Left cardiac atrium (tissue), 4 donors: Measurements from ENCODE around the gene RGR. TPM values are rescaled to one million over a fixed set of nuclear protein-coding genes. Genes with fewer than 3 reads are reported as not detected.

ENCODE experiments used
- ATAC-seq, 2 donors: fragments of 200-7000 bp; cut with Tn5 transposase; one replicate each; pipeline ENCODE4 v1.9.1; 2020; ENCODE audit warnings: mild to moderate bottlenecking in 2 of 2, moderate library complexity in 2 of 2
- DNase-seq: peaks from one replicate; pipeline ENCODE4 v3.0.0-alpha.2; 2020
- intact Hi-C, 2 donors: fragments of 100-400 bp; cut with DNase I; formaldehyde crosslinking; loops; one replicate each; pipeline versions ENCODE4 v1.14.1 to v1.15.1; 2022 to 2023
- total RNA-seq, 2 donors: library from RNA; stranded (reverse); fragmentation: NEBNext Ultra II Directional; extraction: Animal tissue kit (Norgen Biotek cat#: 25700); gene quantifications; one replicate each; pipeline ENCODE4 v1.2.1, GENCODE V29; 2021
- donor health status: DM: no; HTN: yes; CAD: no.
- donor health status: DM: no; HTN: yes; CAD: no; lungs with severe emphysema.
- donor health status: DM: yes; HTN: yes; CAD: no.
- donor health status: Dilated cardiomyopathy.

RGR gene
- total RNA-seq, 2 donors from 2014 or later = 0.82 TPM; not detected in 1

DNA sequence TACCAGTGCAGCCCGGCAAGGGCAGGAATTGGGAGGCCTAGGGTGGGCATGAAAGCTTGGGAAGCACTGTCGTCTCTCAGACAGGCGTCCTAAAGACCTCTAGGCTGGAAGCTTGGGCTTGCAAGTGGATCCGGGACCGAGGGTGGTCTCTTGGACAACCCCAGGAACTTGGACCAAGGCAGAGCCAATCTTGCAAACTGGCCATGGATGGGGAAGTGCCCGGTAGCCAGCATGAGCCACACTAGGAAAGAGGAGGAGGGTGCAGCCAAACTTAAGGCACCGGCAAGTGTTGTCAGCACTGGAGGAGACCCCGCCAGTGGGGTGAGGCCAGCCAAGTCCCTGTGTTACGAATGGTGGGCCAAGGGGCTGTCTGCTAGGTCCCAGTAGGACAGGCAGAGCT lies 28.0 kb upstream of the RGR start:
- intact Hi-C loops = no loop called here
- DNase-seq (no peak), ATAC-seq (no peak)

DNA sequence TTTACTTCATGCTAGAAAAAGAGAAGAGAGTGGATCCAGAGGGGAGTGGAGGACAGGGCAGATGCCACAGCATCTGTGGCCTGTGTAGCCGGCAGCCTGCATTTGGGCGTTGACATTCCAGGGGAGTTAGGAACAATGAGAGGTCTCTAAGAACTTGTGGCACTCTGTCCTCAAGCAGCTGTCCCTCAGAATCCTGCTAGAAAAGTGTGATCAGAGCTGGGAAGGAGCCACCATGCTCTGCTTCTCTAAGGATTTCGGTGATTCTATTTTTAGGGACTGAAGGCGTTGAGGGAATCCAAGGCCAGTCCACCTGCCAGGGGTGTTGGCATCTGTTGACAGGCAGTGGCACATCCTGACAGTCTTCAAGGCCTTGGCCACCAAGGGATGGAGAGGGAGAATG lies 27.1 kb upstream of the RGR start:
- ATAC-seq (no peak), DNase-seq (no peak)
- intact Hi-C loops = no loop called here

DNA sequence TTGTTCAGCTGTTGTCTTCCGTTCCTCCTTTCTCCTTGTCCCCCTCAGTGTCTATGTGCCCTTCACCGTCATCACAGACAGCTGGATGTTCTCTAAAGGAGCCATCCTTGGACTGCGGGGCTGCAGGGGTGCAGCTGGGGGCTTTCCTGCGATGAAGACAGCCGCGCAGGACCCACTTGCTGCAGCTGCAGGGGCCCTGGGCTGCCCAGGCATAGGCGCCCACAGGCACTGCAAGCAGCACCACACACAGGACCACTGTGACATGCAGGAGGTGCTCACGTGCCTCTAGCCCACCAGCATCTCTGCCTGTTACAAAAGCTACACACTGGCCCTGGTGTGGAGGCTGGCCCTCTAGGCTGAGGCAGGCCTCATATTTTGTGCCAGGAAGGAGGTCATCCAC lies 22.9 kb upstream of the RGR start:
- ATAC-seq (no peak), DNase-seq (no peak)
- intact Hi-C loops = no loop called here

DNA sequence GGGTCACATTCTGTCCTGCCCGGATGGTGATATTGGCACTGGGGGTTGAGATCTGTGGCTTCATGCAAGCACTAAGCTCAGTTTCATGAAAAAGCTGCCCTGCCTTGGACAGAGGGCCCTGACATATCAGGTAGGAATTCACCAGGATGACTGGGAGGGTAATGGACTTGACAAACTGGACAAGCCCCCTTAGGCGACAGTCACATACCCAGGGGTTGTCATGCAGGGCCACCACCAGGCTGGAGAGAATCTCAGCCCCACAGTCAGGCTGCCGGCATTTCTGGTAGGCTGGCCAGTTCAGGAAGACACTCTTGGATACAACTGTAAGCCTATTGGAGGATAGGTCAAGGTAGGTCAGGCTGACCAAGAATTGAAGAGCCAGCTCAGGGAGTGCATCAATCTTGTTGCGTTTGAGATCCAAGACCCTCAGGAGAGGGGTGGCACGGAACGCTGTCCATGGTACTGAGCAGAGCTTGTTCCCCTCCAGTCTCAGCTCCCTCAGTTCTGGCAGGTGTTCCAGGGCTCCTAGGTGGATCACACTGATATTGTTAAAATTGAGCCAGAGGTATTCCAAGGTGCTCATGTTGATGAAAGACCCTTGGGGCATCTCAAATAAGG lies 20.3 kb upstream of the RGR start:
- intact Hi-C loops = no loop called here
- DNase-seq = no peak

DNA sequence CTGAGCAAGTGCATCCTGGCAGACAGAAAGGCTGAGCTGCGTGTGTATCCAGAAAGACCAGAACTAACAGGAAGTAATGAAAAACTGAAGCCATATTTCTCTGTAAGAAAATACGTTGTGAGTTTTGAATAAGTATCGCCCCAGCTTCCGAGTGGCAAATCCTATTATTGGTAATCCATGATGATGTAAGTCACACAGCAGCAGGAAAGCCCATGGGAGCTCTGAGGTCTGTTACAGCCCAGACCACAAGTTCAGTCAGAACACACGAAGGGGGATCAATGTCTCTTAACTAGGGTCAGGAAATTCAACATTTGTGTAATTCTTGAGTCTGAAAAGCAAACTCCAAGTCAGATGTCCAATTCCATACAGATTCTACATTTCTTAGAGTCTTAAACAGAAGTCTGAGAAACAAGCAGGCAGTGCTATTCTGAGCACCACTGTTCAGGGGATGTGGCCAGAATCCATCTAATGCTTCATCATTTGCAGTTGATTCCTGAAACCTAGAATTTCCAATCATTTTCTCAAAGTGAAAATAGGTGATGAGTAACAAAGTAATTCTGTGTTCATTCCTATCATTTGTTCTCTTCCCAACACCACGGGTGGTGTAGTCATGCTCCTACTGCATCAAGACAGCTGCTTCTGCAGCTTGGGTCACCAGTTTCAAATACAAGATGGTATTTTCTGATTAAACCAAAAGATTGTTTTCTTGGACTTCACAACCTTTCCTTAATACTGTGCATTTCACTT lies 19.3 kb upstream of the RGR start, which contains the start of gene LRIT2:
LRIT2 (minus strand) TSS at position 118 of the 747 bp plus-strand sequence; CDS start at position 94, 24 bp downstream.
- intact Hi-C loops = no loop called here
- DNase-seq = no peak
- ATAC-seq = no peak

More for the DNA sequence above, 20.3 kb upstream of the RGR start:
- ATAC-seq = no peak

DNA sequence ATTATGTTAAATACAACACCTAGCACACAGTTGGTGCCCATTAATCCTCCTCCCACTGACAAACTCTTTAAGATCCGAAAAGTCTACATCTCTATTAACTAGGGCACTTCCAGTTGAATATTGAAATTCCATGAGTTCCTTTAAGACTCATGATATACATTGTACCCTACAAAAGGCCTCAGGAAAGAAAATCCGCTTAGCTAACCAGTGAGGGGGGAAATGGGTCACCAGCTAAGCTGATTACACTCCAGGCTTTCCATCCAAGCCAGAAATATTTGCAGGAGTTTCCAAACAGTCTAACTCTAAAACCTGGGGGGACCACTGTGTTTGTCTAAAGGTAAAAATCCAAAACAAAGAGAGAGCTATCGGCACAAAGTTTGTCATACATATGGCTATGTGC lies 18.2 kb upstream of the RGR start:
- ATAC-seq (no peak), DNase-seq (no peak)
- intact Hi-C loops = no loop called here

DNA sequence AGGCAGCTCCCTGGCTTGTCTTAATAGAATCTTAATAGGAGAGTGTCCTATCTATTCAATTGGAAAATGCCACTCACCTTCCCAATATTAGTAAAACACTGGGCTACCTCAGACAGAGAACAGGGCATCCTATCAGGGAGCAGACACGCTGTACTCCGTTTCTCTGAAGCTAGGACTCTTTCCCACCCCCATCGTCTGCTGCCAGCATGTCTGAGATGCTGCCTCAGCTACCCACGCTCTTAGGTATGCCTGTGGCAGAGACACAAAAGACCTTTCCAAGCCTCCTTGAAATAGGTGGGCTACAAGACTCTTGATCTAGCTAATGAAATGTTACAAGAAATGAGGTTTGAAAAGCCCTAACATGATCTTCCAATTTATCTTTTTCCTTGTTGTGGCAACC lies 17.0 kb upstream of the RGR start:
- DNase-seq (no peak), ATAC-seq (no peak)
- intact Hi-C loops = no loop called here

DNA sequence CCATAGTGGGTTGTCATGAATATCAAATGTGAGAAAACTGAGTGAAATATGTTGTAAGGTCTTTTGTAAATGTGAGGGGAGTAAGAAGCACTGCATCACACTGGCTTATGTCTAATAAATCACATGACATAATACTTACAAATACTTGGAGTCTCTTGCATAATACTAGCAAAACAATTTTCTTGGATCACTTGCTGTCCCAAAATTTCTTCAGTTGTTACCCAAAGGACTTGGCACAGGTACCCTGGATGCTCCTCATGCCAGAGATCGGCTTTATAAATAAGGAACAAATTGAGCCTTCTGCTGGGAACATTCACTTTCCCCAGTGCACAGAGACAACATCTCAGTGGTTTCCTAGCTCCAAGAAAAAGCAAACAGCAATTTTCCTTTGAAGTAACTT lies 14.5 kb upstream of the RGR start:
- DNase-seq (no peak), ATAC-seq (peak in 1 of 2 donors; percentile 61)
- intact Hi-C loops = no loop called here

DNA sequence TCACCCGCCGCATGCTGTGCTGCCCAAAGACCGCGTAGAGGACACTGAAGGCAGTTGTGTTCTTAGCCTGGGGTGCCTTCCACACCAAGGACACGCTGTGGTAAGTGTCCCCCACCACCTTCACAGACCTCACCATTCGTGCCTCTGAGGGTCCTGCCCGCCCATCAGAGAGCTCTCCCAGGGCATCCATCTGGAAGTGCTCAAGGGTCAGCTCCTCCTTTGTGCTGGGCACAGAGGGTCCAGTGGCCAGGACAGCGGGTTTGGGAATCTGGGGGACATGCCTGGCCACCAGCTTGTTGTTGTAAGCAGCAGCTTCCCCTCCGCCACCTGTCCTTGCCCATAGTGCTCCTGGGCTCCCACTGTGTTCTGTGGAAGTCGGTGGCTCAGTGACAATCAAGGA lies 12.5 kb upstream of the RGR start:
- intact Hi-C loops = no loop called here
- DNase-seq = no peak
- ATAC-seq = no peak

DNA sequence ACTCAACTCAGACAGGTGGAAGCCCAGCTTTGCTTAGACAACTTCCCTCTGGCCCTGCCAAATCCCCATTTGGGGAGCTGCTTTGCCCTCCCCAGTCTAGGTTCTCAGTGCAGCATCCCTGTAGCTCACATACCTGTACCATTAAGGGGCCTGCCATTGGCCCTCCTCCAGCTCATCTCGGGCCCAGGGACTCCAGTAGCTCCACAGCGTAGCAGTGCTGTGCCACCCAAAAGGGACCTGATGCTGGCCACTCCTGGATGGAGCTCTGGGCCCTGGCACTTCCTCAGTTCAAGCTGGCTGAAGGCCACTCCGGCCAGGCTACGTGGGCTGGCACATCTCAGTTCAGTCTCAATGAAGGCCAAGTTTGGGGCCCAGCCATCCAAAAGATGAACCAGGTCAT lies 10.9 kb upstream of the RGR start:
- DNase-seq (no peak), ATAC-seq (no peak)
- intact Hi-C loops = no loop called here

DNA sequence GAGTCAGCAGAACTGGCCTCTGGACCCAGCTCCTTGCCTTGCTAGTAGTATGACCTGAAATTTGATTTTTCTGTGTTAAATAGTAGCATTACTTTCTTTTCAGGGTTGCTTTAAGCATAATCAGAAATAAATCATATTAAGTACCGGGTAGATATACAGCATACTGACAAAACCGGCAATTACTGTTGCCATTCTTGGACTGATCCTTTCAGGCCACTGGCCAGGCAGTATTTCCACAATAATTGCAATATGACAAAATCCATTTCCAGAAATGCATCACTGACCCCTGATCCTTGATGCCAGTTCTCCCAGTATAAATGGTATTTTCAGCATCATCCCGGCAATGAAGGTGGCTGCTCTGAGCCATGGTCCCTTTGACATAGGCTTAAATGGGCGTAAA lies 10.4 kb upstream of the RGR start:
- DNase-seq = no peak
- no peak for ATAC-seq
- intact Hi-C loops = no loop called here

DNA sequence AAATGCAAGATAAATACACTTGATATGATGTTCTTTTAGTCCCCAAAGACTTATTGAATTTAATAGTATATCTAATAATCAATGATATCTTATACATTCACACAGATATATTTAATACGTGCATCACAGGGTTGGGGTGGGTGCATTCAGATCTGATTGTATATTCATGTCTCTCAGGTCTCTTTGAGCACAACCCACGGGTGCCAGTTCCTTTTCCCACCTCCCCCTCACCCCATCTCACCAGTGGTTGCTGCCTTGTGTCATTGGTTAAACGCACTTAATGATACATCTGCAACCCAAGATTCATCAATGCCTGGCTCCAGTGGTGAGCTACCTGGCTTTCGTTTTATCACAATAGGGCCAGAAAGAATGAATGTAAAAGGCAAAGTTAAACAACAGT lies 9.8 kb upstream of the RGR start:
- ATAC-seq (no peak), DNase-seq (no peak)
- intact Hi-C loops = no loop called here

DNA sequence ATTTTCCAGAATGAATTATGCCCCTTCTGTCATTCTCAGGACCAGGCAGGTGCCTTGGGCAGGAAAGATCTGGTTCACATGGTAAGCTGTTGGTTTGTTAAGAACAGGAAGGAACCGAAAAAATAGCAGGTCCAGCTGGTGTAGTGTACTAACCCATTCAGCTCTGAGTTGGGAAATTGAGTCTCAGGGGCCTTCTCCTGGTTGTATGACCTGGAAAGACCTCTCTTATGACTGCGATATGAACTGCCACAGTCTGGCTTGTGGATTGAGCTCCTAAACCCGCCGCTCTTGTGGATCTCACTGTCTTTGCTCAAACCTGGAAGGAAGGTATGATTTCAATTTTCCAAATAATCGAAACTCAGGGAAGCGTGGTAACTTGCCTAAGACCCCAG lies 8.1 kb upstream of the RGR start:
- intact Hi-C loops = no loop called here
- ATAC-seq (no peak), DNase-seq (no peak)

DNA sequence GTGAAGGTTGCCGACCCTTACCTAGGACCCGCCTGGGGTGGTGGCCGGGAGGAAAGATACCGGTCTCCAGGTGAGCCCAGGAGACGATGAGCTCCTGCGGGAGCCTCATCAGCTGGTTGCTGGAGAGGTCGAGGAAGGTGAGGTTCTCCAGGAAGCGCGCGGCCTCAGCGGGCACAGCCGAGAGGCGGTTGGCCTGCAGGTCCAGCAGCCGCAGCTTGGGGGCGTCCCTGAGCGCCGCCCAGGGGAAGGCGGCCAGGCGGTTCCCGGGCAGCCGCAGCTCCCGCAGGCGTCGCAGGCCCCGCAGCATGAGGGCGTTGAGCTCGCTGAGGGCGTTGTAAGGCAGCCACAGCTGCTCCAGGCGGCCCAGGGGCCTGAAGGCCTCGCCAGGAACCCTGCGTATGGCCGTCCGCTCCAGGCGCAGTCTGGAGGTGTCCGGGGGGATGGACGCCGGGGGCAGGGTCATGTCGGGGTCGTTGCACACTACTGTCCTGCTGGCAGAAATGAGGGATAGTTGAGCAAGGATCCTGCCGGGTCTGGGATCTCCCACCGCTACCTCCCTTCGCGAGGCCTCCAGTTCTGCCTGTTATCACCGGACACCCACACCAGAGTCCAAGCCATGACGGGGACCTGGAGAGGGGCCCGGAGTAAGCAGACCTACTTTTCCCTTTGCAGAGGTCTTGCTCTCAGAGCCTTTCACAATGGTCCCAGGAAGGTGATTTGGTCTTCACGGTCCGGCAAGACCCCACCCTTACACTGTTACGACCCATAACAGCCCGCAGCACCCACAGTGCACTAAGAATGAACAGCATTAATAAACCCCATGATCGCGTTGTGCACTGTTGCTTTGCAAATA lies 7.4 kb upstream of the RGR start:
- intact Hi-C loops = no loop called here
- ATAC-seq (peak; percentile 75 to 76), DNase-seq (no peak)

DNA sequence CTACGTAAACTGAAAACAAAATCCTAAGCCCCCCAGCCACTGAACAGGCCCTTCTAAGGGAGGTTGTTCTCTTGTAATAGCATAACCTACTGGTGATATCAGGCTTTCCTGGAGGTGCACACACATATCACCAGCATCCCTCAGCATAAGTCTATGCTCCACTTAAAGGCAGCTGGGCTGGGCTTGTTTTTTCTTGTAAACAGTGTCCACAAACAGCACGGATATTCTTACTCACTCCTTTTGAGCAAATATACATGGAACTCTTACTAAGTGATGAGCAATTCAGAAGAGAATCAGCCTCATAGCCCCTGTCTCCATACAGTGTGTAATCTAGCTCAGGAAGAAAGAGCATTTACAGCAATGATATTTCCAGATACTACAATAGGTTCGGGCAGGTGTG lies 5.9 kb upstream of the RGR start:
- intact Hi-C loops = no loop called here
- no peak for DNase-seq
- ATAC-seq = no peak

DNA sequence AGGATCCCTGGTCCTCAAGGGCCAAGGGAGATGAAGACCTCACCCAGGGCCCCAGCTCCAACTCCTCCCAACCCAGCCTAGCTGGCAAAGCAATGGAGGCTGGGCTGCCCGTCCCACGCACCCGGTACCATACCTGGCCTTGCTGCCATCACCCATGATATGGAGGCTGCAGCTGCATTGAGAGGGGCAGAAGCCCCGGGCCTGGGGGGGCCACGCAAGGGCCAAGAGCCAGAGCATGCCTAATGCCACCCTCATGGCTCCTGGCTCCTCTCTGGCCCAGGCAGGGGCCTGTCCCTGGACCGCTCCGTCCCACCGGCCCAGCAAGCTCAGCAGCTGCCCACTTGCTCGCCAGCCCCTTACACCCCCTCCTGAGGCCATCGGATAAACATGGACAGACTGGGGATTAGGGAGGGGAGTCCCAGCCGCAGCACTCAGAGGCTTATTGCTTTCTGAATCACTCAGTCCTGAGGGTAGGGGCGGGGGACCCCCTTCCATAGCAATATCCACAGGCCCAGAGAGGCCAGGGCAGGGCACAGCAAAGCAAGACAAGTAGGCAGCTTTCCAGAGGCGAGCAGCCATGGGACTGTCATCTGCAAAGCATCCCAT lies 3.6 kb upstream of the RGR start, which contains the start of gene LRIT1:
LRIT1 (minus strand) TSS at position 362 of the 606 bp plus-strand sequence; CDS start at position 255, 107 bp downstream.
- intact Hi-C loops = no loop called here
- ATAC-seq = no peak
- DNase-seq = no peak

DNA sequence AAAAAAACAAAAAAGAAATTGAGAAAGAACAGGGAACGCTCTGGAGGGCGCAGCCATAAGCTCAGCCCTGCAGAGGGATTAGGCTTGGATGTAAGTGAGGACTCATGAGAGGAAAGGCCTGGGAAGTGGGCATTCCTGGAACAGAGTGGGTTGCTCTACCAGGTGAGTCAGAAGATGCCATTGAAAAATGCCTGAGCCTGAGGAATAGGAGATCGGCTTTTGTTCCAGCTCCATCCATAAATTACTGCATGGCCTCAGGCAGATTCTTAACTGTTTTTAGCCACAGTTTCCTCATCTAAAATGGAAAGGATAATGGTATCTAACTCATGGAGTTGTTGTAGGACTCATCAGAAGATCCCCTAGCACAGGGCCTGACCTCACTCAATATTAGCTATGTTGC lies 1.1 kb upstream of the RGR start:
- no peak for ATAC-seq
- no peak for DNase-seq
- intact Hi-C loops = no loop called here

DNA sequence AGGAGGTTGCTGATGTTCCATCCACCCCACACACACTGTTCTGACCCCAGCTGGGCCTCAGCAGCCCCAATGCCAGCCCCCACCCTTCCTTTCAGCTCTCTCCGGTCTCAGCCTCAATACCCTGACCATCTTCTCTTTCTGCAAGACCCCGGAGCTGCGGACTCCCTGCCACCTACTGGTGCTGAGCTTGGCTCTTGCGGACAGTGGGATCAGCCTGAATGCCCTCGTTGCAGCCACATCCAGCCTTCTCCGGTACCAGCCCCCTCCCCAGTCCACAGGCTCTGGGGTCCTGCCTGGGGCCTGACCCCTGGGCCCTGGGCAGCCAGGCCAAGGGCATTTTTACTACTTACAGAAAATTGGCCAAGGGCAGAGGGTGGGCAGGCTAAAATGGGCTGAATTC lies 2.6 kb downstream of the RGR start:
- intact Hi-C loops = no loop called here
- ATAC-seq (no peak), DNase-seq (no peak)

DNA sequence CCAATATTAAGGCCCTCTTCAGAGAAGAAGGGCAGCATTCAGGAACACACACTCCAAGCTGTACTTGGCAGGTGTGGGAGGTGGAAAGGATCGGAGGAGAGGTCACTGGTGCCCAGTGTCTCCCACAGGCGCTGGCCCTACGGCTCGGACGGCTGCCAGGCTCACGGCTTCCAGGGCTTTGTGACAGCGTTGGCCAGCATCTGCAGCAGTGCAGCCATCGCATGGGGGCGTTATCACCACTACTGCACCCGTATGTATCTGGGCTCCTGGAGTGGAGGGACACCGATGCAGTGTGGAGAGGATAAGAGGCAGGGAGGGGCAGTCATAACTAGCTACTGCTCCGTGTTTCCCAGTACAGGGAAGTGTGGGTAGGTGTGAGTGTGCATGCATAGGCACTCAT lies 3.9 kb downstream of the RGR start:
- DNase-seq (no peak), ATAC-seq (no peak)
- intact Hi-C loops = no loop called here
